T-cell (primary cell): ENCODE data around the gene ALDH4A1. TPM values are rescaled to one million over a fixed set of nuclear protein-coding genes. Genes with fewer than 3 reads are reported as not detected.

ENCODE experiments used
- ATAC-seq, 4 experiments: fragments of 200-7000 bp in 3 of 4; fragments of 150-1000 bp in 1 of 4; cut with Tn5 transposase; replicated peaks in 1 of 4; 1 replicate in 3 of 4; 2 replicates in 1 of 4; pipeline ENCODE4 v1.10.0; 2021; ENCODE audit warnings: moderate library complexity in 3 of 4, mild to moderate bottlenecking in 2 of 4, moderate number of reproducible peaks in 1 of 4
- CTCF ChIA-PET, 2 donors: fragments of 300-600 bp; sonication (Branson Sonifier 250); formaldehyde crosslinking; loops; one replicate each; lab custom pipeline; 2022; ENCODE audit warnings: antibody characterized with exemption in 2 of 2; lab: Charles Lee
- POLR2A ChIA-PET, 2 donors: fragments of 300-600 bp; sonication (Branson Sonifier 250); formaldehyde crosslinking; loops; one replicate each; lab custom pipeline; 2022; ENCODE audit warnings: antibody characterized with exemption in 2 of 2; lab: Charles Lee
- DNase-seq, 35 experiments: peaks; one replicate each; pipeline versions ENCODE4 v3.0.0 to v3.0.0-alpha.2; 2013 to 2023
- H3K27ac ChIP-seq: one replicate; pipeline ENCODE4 v1.5.1; 2013; ENCODE audit warnings: low read length
- H3K27me3 ChIP-seq, 2 experiments: replicated peaks in 1 of 2; 1 replicate in 1 of 2; 2 replicates in 1 of 2; pipeline versions ENCODE4 v1.6.1 to v1.7.0; 2013; ENCODE audit warnings: low read length in 1 of 2, mixed read lengths in 1 of 2; ENCODE audit not compliant: control insufficient read depth in 2 of 2, insufficient read depth in 2 of 2; ENCODE audit errors: extremely low read depth in 1 of 2
- H3K36me3 ChIP-seq, 2 donors: 1 replicate in 1 of 2; 2 replicates in 1 of 2; pipeline versions ENCODE4 v1.6.1 to v1.7.0; 2013; ENCODE audit warnings: low read length in 1 of 2; ENCODE audit not compliant: control insufficient read depth in 2 of 2, insufficient read depth in 1 of 2; ENCODE audit errors: extremely low read depth in 1 of 2
- H3K4me1 ChIP-seq, 2 experiments: 1 replicate in 1 of 2; 2 replicates in 1 of 2; pipeline versions ENCODE4 v1.6.1 to v1.7.0; 2013; ENCODE audit warnings: low read length in 2 of 2, mixed read lengths in 1 of 2; ENCODE audit not compliant: insufficient read depth in 2 of 2, control insufficient read depth in 1 of 2; ENCODE audit errors: extremely low read depth in 1 of 2
- H3K4me3 ChIP-seq, 2 donors: 1 replicate in 1 of 2; 2 replicates in 1 of 2; pipeline versions ENCODE4 v1.5.1 to v1.7.0; 2013; ENCODE audit warnings: mild to moderate bottlenecking in 2 of 2, low read length in 1 of 2, moderate library complexity in 1 of 2; ENCODE audit not compliant: control insufficient read depth in 1 of 2; ENCODE audit errors: extremely low read depth in 1 of 2
- H3K9me3 ChIP-seq: 2 replicates; pipeline ENCODE4 v1.7.0; 2013
- H3K27ac Mint-ChIP-seq, 2 donors: one replicate each; pipeline ENCODE4 v1.8.0; 2020 to 2021; ENCODE audit warnings: mild to moderate bottlenecking in 2 of 2, mixed read lengths in 2 of 2
- H3K27me3 Mint-ChIP-seq, 2 donors: one replicate each; pipeline ENCODE4 v1.8.0; 2021 to 2022; ENCODE audit warnings: mixed read lengths in 2 of 2
- H3K36me3 Mint-ChIP-seq: one replicate; pipeline ENCODE4 v1.8.0; 2021; ENCODE audit warnings: mixed read lengths
- H3K4me1 Mint-ChIP-seq, 3 donors: one replicate each; pipeline ENCODE4 v1.8.0; 2020 to 2022; ENCODE audit warnings: mixed read lengths in 3 of 3, mild to moderate bottlenecking in 1 of 3
- H3K4me3 Mint-ChIP-seq, 3 donors: one replicate each; pipeline ENCODE4 v1.8.0; 2020 to 2022; ENCODE audit warnings: mild to moderate bottlenecking in 3 of 3, mixed read lengths in 3 of 3, moderate library complexity in 3 of 3
- H3K9me3 Mint-ChIP-seq, 3 donors: one replicate each; pipeline ENCODE4 v1.8.0; 2020 to 2022; ENCODE audit warnings: mixed read lengths in 3 of 3
- WGBS: methylation state at CpG from one replicate; pipeline ENCODE4 v1.1.5; 2013; ENCODE audit warnings: missing lambda C conversion rate; ENCODE audit not compliant: insufficient coverage; 5-methylcytosine and 5-hydroxymethylcytosine counted together
- total RNA-seq, 35 experiments: library from RNA in 6 of 35; stranded (reverse) in 6 of 35; fragments of 120-200 nt in 1 of 35; gene quantifications; one replicate each; pipeline versions ENCODE4 v1.2.1 to v1.2.4 and lab custom pipeline; 2013 to 2026

Gene ALDH4A1
- total RNA-seq, 5 donors from 2014 or later (not counting 1 experiment from before 2014, with no cell fraction given): 0.85 to 2.8 (median 2.2) TPM

DNA sequence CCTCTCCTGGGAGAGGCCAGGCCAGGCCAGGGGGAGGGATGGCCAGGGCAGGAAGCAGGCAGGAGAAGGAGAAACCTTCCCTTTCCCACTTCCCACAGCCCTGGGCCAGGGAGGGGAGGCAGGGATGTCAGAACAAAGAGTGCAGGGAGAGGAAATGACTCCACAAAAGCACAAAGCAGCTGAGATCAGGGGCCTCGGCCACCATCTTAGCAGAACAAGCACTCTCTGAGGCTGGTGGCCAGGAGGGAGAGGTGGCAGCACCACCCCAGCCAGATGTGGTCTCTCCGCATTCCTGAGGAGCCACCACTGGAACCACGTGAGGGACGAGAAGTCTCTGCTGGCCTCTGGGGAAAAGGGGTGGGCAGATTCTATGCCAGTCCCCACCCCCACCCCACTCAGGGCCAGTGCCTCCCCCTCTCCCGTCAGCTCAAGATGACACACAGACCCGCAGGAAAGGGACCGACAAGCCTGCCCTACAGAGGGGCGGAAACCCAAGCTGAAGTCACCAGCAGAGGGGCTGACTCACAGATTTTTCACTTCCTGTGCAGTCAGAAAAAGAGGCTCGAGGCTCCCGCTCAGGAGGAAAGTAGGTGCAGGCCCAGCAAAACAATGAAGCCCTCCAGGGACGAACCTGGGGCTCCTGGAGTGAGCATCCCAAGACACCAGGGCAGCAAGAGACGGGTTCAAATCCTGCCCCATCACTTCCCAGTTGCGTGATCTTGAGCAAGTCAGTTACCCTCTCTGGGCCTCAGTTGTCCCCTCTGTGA, 24.1 kb upstream of the ALDH4A1 start:
- H3K4me3 ChIP-seq: peak overlapping the region; percentile 43 to 64
- Mint-ChIP-seq H3K9me3 (no peaks in the 10 kb centered on the region), H3K27ac (peak overlapping the region; percentile 97 to 98), H3K27me3 (no peaks in the 10 kb centered on the region), H3K36me3 (peaks cover 7% of the 10 kb centered on the region), H3K4me3 (peak overlapping the region; percentile 79 to 87 (median 85)), H3K4me1 (peaks cover 82 to 93% (median 92%) of the 10 kb centered on the region in 3 donors)
- WGBS: 1% methylated on average over 8 of the region's 13 CpGs
- no peaks in the 10 kb centered on the region for H3K27me3 ChIP-seq
- H3K4me1 ChIP-seq: peaks cover 38 to 99% of the 10 kb centered on the region in 2 experiments
- ChIA-PET CTCF (interaction anchor here (0.5 to 3.1 kb wide), 12 partner anchors 9 to 169 kb away, joined by 3 to 21 read pairs (median 6); partner anchors contain the start of gene IFFO2 (in 1 of the 2)), POLR2A (interaction anchor here (0.6 to 1.5 kb wide), 6 partner anchors 22 to 32 kb away, joined by 3 to 13 read pairs (median 6); no protein-coding TSS in a partner anchor)
- H3K27ac ChIP-seq: peak overlapping the region; percentile 90
- no peaks in the 10 kb centered on the region for H3K9me3 ChIP-seq
- peaks cover 0 to 2% of the 10 kb centered on the region in 2 donors for H3K36me3 ChIP-seq
- peak; percentile 76 to 84 (median 83) for ATAC-seq
- peak; percentile 60 to 88 (median 74) for DNase-seq

DNA sequence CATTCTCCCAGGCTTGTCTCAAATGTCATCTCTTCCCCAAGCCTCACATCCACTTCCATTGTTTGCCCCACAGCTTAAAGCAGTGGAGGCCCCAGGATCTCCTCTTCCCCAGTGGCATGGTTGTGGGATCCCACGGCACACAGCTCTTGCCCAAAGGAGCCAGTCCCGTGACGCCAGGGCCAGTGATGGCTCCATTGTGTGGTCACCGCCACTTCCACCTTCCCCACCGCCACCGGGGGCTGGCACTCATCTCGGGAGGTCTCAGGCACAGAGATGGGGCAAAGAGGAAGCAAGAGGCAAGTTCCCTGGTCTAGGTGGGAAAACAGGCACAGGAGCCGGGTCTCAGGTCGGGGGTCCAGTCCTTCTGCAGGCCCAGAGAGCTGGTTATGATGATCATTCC, 22.9 kb upstream of the ALDH4A1 start:
- H3K27me3 Mint-ChIP-seq: no peaks in the 10 kb centered on the region
- WGBS: over 99% methylated on average over 9 of the region's 9 CpGs
- no peak for DNase-seq
- ChIA-PET CTCF (interaction anchor here in 1 of 2 donors (1.3 kb wide), 1 partner anchor 48 kb away, joined by 4 read pairs; no protein-coding TSS in a partner anchor), POLR2A (no interaction called here)
- Histone ChIP-seq H3K36me3 (peaks cover 0 to 11% of the 10 kb centered on the region in 2 donors), H3K27ac (no peak overlapping the region), H3K9me3 (no peaks in the 10 kb centered on the region), H3K4me1 (peaks cover 38 to 92% of the 10 kb centered on the region in 2 experiments), H3K27me3 (no peaks in the 10 kb centered on the region), H3K4me3 (no peak overlapping the region)
- no peaks in the 10 kb centered on the region for H3K9me3 Mint-ChIP-seq
- H3K4me1 Mint-ChIP-seq: peaks cover 70 to 84% (median 83%) of the 10 kb centered on the region in 3 donors
- H3K4me3 Mint-ChIP-seq: peak overlapping the region; percentile 13 to 67 (median 58)
- peak overlapping the region; percentile 84 to 89 for H3K27ac Mint-ChIP-seq
- H3K36me3 Mint-ChIP-seq: peaks cover 5% of the 10 kb centered on the region
- no peak for ATAC-seq

DNA sequence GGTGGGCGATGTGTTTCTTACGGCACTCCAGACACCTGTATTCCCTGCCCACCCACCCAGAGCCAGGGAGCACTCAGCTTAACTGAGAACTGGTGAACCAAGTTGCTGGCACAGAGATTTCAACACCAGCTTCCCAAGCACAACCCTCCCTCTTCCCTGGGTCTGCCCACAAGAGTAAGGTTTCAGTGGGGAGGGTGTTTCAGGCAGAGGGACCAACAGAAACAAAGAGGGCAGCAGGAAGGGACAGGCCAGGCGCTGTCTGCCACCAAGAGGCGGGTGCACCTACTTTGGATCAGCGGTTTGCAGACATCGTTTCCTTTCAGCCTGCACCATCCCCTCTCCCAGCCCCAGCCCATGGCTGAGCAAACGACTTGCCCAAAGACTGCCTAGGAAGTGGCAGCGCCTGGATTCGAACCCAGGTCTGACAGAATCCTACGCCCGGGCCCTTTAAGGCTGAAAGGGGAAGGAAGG, 21.9 kb upstream of the ALDH4A1 start:
- POLR2A ChIA-PET: interaction anchor here in 1 of 2 donors (0.6 to 0.9 kb wide), 2 partner anchors 32 to 246 kb away, joined by 4 to 5 read pairs; partner anchors contain the start of gene IFFO2
- H3K36me3 ChIP-seq: peaks cover 0 to 21% of the 10 kb centered on the region in 2 donors
- no peak overlapping the region for H3K4me3 ChIP-seq
- H3K4me1 ChIP-seq: peaks cover 38 to 81% of the 10 kb centered on the region in 2 experiments
- H3K27me3 ChIP-seq: no peaks in the 10 kb centered on the region
- H3K27me3 Mint-ChIP-seq: no peaks in the 10 kb centered on the region
- peak overlapping the region; percentile 83 to 84 for H3K27ac Mint-ChIP-seq
- peak overlapping the region; percentile 6 for H3K27ac ChIP-seq
- WGBS: 53% methylated on average over 4 of the region's 11 CpGs
- ATAC-seq (no peak), DNase-seq (peak in 2 of 35 experiments; percentile 17 to 27)
- H3K4me1 Mint-ChIP-seq: peaks cover 61 to 76% (median 73%) of the 10 kb centered on the region in 3 donors
- peaks cover 5% of the 10 kb centered on the region for H3K36me3 Mint-ChIP-seq
- no peaks in the 10 kb centered on the region for H3K9me3 ChIP-seq
- H3K4me3 Mint-ChIP-seq: peak overlapping the region in 2 of 3 donors; percentile 13 to 67
- no peaks in the 10 kb centered on the region for H3K9me3 Mint-ChIP-seq
- CTCF ChIA-PET: interaction anchor here (0.6 to 1.3 kb wide), 7 partner anchors 12 to 51 kb away, joined by 3 to 4 read pairs (median 4); no protein-coding TSS in a partner anchor

DNA sequence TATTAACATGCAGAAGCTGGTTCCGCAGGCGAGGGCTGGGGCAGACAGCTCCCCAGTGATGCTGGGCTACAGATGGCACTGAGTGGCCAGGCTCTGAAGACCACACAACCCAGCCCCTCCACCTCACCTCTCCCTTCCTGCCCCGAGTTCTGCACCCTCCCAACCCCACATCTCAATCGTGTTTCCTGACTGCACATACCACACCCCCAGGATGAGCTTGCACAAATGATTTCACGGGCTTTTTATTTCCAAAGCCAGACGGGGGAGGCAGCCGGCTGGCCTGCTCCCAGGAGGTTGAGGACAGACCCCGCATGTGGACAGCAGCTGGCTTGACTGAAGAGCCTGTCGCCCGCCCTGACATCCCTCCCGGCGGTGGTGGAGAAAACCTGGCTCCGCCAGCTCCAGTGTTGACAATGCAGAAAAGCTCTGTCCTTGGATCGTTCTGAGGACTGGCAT, 21.4 kb upstream of the ALDH4A1 start:
- H3K27me3 ChIP-seq: no peaks in the 10 kb centered on the region
- ChIA-PET POLR2A (interaction anchor here (0.6 to 0.9 kb wide), 3 partner anchors 16 to 246 kb away, joined by 3 to 5 read pairs (median 4); partner anchors contain the start of gene IFFO2 (in 1 of the 2)), CTCF (interaction anchor here (0.6 to 1.3 kb wide), 7 partner anchors 11 to 48 kb away, joined by 3 to 4 read pairs (median 3); no protein-coding TSS in a partner anchor)
- peak overlapping the region; percentile 28 to 67 (median 53) for H3K4me3 Mint-ChIP-seq
- H3K4me1 Mint-ChIP-seq: peaks cover 57 to 71% (median 68%) of the 10 kb centered on the region in 3 donors
- DNase-seq (peak in 4 of 35 experiments; percentile 15 to 34 (median 18)), ATAC-seq (no peak)
- H3K9me3 Mint-ChIP-seq: no peaks in the 10 kb centered on the region
- H3K36me3 Mint-ChIP-seq: peaks cover 10% of the 10 kb centered on the region
- peaks cover 38 to 77% of the 10 kb centered on the region in 2 experiments for H3K4me1 ChIP-seq
- 65% methylated on average over 11 of the region's 14 CpGs for WGBS
- H3K4me3 ChIP-seq: no peak overlapping the region
- H3K27me3 Mint-ChIP-seq: no peaks in the 10 kb centered on the region
- H3K27ac Mint-ChIP-seq: peak overlapping the region; percentile 63 to 84
- H3K9me3 ChIP-seq: no peaks in the 10 kb centered on the region
- peak overlapping the region; percentile 6 for H3K27ac ChIP-seq
- H3K36me3 ChIP-seq: peaks cover 0 to 26% of the 10 kb centered on the region in 2 donors

DNA sequence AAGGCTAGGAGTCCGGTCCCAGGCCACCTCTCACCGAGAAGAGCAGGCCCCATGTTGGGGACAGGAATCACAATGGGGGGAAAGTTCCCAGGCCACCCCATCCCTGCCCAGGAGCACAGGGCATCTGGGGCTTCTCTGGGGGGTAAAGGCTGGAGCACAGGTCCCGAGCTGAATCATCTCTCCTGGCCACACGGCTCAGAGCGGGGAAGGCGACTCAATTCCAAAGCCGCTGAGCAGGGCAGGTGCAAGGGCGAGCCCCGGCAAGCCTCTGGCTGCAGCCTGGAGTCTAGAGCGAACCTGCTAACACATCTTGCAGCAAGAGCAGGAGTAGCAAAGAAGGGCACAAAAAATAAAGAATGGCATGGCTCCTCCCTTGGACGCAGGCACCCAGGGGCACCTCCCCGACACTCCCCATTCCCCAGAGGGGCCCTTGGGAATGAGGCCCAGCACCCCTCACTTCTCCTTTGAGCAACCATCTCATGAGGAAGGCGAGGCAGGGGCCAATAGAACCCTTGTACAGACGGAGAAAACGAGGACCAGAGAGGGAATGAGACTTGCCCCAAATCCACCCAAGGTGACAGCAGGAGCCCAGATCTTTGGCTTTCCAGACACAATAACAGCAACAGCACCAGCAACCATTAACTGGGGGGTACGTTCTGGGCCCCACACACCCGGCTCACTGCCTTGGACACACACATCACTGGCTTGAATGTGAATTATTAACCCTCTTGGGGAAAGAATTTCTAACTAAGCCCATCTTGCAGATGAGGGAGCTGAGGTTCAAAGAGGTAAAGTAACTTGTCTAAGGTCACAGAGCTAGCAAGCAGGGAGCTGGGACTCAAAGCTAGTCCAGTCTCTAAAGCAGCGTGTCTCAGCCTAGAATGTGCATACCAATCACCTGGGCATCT, 20.7 kb upstream of the ALDH4A1 start:
- whole genome bisulfite sequencing: 92% methylated on average over 17 of the region's 18 CpGs
- ATAC-seq (no peak), DNase-seq (no peak)
- Histone ChIP-seq H3K4me3 (no peak overlapping the region), H3K27ac (peak overlapping the region; percentile 6), H3K36me3 (peaks cover 0 to 32% of the 10 kb centered on the region in 2 donors), H3K9me3 (no peaks in the 10 kb centered on the region), H3K4me1 (peaks cover 32 to 70% of the 10 kb centered on the region in 2 experiments), H3K27me3 (no peaks in the 10 kb centered on the region)
- Mint-ChIP-seq H3K4me3 (peak overlapping the region; percentile 28 to 67 (median 53)), H3K9me3 (no peaks in the 10 kb centered on the region), H3K4me1 (peaks cover 50 to 64% (median 61%) of the 10 kb centered on the region in 3 donors), H3K36me3 (peaks cover 13% of the 10 kb centered on the region), H3K27me3 (no peaks in the 10 kb centered on the region), H3K27ac (peak overlapping the region; percentile 63 to 81)
- ChIA-PET POLR2A (interaction anchor here (0.6 to 0.9 kb wide), 2 partner anchors 17 to 34 kb away, joined by 3 to 4 read pairs; partner anchors contain the start of gene IFFO2 (in 1 of the 2)), CTCF (interaction anchor here (0.6 to 1.3 kb wide), 7 partner anchors 10 to 49 kb away, joined by 3 to 4 read pairs (median 3); no protein-coding TSS in a partner anchor)
